ENCODE results near the gene RAB4A.

The RAB4A gene

GRCh38 chr1:229354226-229354625 is 83.3 kb downstream of the RAB4A start:
- no peak for TF ChIP-seq CTCF (IDR thresholded peaks at IDR 0.05; ENCODE audit: insufficient read depth, low read depth, low read length, missing control alignments)
- DNase-seq (ENCODE audit: low read depth): no peak
- no peak overlapping the region for H3K4me3 ChIP-seq (ENCODE audit: low read length)
